Mucosa of rectum (tissue), 2 donors: Measurements from ENCODE around the gene NAT10.
A peak's percentile ranks its signal among the peaks of the same experiment; 100 is the strongest.
"Not testable (repeated sequence)": the region's sequence is repeated elsewhere in the genome, so short reads cannot be mapped to it uniquely, and the experiment has no call there.

Source experiments
- H3K27ac ChIP-seq, 2 donors: one replicate each; pipeline ENCODE4 v1.7.0; 2013; ENCODE audit warnings: inconsistent platforms in 2 of 2, low read depth in 2 of 2, low read length in 2 of 2
- H3K27me3 ChIP-seq, 2 donors: one replicate each; pipeline ENCODE4 v1.7.0; 2013; ENCODE audit warnings: low read length in 2 of 2; ENCODE audit not compliant: control insufficient read depth in 2 of 2, insufficient read depth in 2 of 2
- H3K36me3 ChIP-seq, 2 donors: one replicate each; pipeline ENCODE4 v1.7.0; 2013; ENCODE audit warnings: low read length in 2 of 2; ENCODE audit not compliant: control insufficient read depth in 2 of 2, insufficient read depth in 2 of 2
- H3K4me1 ChIP-seq, 2 donors: one replicate each; pipeline ENCODE4 v1.7.0; 2013; ENCODE audit warnings: low read length in 2 of 2, mild to moderate bottlenecking in 1 of 2; ENCODE audit not compliant: control insufficient read depth in 2 of 2, insufficient read depth in 2 of 2
- H3K4me3 ChIP-seq, 2 donors: one replicate each; pipeline ENCODE4 v1.7.0; 2013; ENCODE audit warnings: low read length in 2 of 2
- H3K9ac ChIP-seq, 2 donors: one replicate each; pipeline ENCODE4 v1.7.0; 2013; ENCODE audit warnings: low read length in 2 of 2, low read depth in 1 of 2, mild to moderate bottlenecking in 1 of 2
- H3K9me3 ChIP-seq, 2 donors: one replicate each; pipeline ENCODE4 v1.7.0; 2013; ENCODE audit warnings: low read length in 2 of 2; ENCODE audit not compliant: control insufficient read depth in 2 of 2
- donor health status: healthy.
- donor health status: Normal muscosa, but diverticular disease.

Gene NAT10

DNA sequence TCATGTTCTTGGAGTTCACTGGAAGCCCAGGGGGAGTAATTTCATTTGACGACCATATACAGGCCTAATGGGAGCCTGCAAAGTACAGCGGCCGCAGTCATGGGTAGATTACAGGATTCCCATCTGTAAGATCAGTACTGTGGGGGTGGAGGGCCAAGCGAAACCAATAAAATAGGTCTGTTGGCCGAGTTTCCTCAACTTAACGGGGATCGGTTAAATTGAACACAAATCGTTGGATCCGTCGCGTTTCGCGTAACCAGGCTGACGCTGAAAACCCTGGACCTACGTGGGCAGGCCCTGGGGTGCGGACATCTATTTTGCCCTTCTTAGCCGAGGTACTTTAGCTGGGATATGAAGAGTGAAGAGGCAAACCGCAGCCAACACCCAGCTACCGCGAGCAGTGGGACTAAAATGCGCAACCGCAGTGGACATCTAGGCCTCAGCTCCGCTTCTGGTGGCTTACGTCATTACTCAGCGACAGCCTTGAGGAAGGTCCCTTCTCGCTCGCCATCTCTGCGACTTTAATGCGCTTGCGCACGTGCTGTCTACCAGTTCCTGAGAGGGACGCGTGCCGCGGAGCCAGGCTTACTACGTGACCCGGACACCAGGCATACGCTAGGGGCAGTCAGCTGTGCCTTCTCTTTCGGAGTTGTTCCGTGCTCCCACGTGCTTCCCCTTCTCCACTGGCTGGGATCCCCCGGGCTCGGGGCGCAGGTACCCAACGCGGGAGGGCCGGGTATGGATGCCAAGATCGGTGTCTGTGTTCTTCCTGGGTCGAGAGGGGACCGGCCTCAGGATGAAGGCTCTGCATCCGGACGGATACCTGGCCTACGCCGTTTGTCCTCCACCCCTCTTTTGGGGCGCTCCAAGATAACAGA is at the start of gene NAT10:
TSS of gene NAT10 (plus strand) at position 551 of the 878 bp plus-strand sequence. CDS start 2,597 bp downstream, outside the sequence.
- Histone ChIP-seq H3K9ac (peak within 1 kb of the TSS; percentile 91 to 97), H3K27me3 (no peaks in the 10 kb centered on the region), H3K36me3 (peaks cover 28 to 29% of the 10 kb centered on the region in 2 donors), H3K27ac (peak within 1 kb of the TSS; percentile 93 to 95), H3K4me1 (peaks cover 9 to 10% of the 10 kb centered on the region in 2 donors), H3K4me3 (peak within 1 kb of the TSS; percentile 96), H3K9me3 (no peaks in the 10 kb centered on the region)

DNA sequence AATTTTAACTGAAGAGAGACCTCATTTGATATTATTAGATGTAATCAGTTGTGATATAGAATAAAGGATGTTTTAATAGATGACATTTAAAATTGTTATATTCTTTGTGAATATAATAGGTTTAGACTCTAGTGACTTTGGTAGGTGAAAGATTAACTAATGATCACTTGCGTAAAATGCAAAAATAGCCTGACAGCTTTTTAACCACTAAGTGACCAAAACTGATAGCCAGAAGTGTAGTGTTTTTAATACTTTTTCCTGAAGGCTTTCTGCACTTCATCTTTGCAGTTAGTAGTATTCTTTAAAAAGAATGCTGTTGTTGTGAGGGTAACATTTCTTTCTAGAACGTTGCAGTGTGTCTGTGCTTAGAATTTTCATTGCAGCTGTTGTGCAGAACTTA is 48.8 kb upstream of the NAT10 start:
- Histone ChIP-seq H3K36me3 (peaks cover 0 to 8% of the 10 kb centered on the region in 2 donors), H3K27me3 (no peaks in the 10 kb centered on the region), H3K9me3 (no peaks in the 10 kb centered on the region), H3K4me3 (no peak overlapping the region), H3K27ac (no peak overlapping the region), H3K4me1 (peaks cover 5 to 12% of the 10 kb centered on the region in 2 donors), H3K9ac (no peak overlapping the region)

DNA sequence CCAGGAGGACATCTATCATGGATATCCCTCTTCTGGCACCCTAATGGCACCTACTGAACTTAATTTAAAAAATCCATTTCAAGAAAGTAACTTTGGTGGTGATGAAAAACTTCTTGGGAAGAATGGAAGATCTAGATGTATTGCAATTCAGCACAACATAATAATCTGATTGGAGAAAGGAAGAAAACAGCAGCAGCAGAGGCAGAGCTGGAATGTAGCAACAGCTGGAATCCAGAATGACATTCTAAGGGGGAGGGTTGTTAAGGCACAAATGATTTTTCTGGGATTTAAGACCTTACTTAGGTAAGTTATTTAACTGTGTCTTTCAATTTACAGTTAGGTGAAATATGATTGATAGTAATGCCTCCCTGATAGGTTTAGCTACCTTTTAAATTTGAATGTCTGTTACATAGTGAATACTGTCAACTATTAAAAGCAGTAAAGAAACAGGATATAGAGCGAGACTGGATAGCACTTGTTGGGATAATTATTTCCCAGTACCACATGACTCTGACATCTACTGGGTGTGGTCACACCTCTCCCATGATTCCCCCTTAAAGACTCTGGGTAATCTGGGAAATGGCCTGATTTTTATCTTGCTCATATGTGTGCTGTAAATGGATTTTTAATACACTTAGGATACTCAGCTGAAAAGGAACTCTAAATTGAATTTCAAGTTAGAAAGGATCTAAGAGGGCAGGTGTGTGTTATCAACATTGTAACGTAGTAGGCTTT is 42.2 kb upstream of the NAT10 start:
- no peaks in the 10 kb centered on the region for H3K27me3 ChIP-seq
- no peak overlapping the region for H3K27ac ChIP-seq
- H3K9me3 ChIP-seq, result no peaks in the 10 kb centered on the region
- H3K4me3 ChIP-seq, result no peak overlapping the region
- H3K36me3 ChIP-seq, result peaks cover 3 to 17% of the 10 kb centered on the region in 2 donors
- no peak overlapping the region for H3K9ac ChIP-seq
- peaks cover 4% of the 10 kb centered on the region in 2 donors for H3K4me1 ChIP-seq

GRCh38 chr11:34064291-34064690 is 41.1 kb upstream of the NAT10 start:
- no peak overlapping the region for H3K4me3 ChIP-seq
- peaks cover 4% of the 10 kb centered on the region in 2 donors for H3K4me1 ChIP-seq
- no peaks in the 10 kb centered on the region for H3K9me3 ChIP-seq
- peaks cover 3 to 13% of the 10 kb centered on the region in 2 donors for H3K36me3 ChIP-seq
- H3K27me3 ChIP-seq, result no peaks in the 10 kb centered on the region
- no peak overlapping the region for H3K27ac ChIP-seq
- H3K9ac ChIP-seq, result no peak overlapping the region

GRCh38 chr11:34065505-34066203 is 39.8 kb upstream of the NAT10 start:
- Histone ChIP-seq H3K27ac (no peak overlapping the region), H3K27me3 (no peaks in the 10 kb centered on the region), H3K9ac (no peak overlapping the region), H3K36me3 (peaks cover 3 to 13% of the 10 kb centered on the region in 2 donors), H3K4me3 (no peak overlapping the region), H3K4me1 (peaks cover 4% of the 10 kb centered on the region in 2 donors), H3K9me3 (no peaks in the 10 kb centered on the region)

GRCh38 chr11:34066766-34067165 is 38.7 kb upstream of the NAT10 start:
- H3K4me1 ChIP-seq, H3K9ac ChIP-seq, H3K4me3 ChIP-seq, H3K27me3 ChIP-seq, H3K27ac ChIP-seq, H3K9me3 ChIP-seq: not testable (repeated sequence)
- H3K36me3 ChIP-seq, result peaks cover 3 to 11% of the 10 kb centered on the region in 2 donors

GRCh38 chr11:34067383-34068065 is 37.9 kb upstream of the NAT10 start:
- H3K9me3 ChIP-seq, result no peaks in the 10 kb centered on the region
- no peak overlapping the region for H3K27ac ChIP-seq
- no peaks in the 10 kb centered on the region for H3K27me3 ChIP-seq
- H3K4me3 ChIP-seq, result no peak overlapping the region
- H3K36me3 ChIP-seq, result peaks cover 6 to 15% of the 10 kb centered on the region in 2 donors
- no peak overlapping the region for H3K9ac ChIP-seq
- peaks cover 4% of the 10 kb centered on the region in 2 donors for H3K4me1 ChIP-seq

- H3K9ac ChIP-seq, result no peak overlapping the region
- H3K9me3 ChIP-seq, result no peaks in the 10 kb centered on the region
- peaks cover 10 to 15% of the 10 kb centered on the region in 2 donors for H3K36me3 ChIP-seq
- no peak overlapping the region for H3K27ac ChIP-seq
- H3K27me3 ChIP-seq, result no peaks in the 10 kb centered on the region
- peaks cover 3% of the 10 kb centered on the region in 2 donors for H3K4me1 ChIP-seq
- no peak overlapping the region for H3K4me3 ChIP-seq
Observed at GRCh38 chr11:34068111-34068510, 37.3 kb upstream of the NAT10 start.

DNA sequence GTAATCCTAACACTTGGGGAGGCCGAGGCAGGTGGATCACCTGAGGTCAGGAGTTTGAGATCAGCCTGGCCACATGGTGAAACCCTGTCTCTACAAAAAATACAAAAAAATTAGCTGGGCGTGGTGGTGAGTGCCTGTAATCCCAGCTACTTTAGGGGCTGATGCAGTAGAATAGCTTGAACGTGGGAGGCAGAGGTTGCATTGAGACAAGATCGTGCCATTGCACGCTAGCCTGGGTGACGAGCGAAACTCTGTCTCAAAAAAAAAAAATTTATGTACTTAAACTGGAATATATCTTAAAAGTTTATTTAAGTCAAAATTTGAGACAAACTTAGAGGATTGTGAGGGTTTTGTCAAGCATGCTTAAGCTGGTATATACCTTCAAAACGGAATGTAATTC is 34.1 kb upstream of the NAT10 start:
- H3K4me3 ChIP-seq, H3K9ac ChIP-seq, H3K27ac ChIP-seq, H3K4me1 ChIP-seq, H3K27me3 ChIP-seq, H3K9me3 ChIP-seq: not testable (repeated sequence)
- peaks cover 15 to 35% of the 10 kb centered on the region in 2 donors for H3K36me3 ChIP-seq
